HepG2 (cell line): ENCODE measurements around the gene KCNIP4. TPM values are rescaled to one million over a fixed set of nuclear protein-coding genes. Genes with fewer than 3 reads are reported as not detected.

Experiments
- EP300 ChIP-seq, 3 experiments: sonication (generic) in 1 of 3; formaldehyde crosslinking in 1 of 3; IDR thresholded peaks; 2 replicates each; pipeline versions ENCODE4 v1.5.1 to v1.6.1; 2011 to 2020; ENCODE audit warnings: low read depth in 2 of 3, low read length in 2 of 3, borderline replicate concordance in 1 of 3, improper control_type of control experiment in 1 of 3, mild to moderate bottlenecking in 1 of 3, missing genetic modification reagents in 1 of 3, moderate library complexity in 1 of 3
- HNF4G ChIP-seq, 2 experiments: sonication (generic) in 1 of 2; formaldehyde crosslinking in 1 of 2; IDR thresholded peaks; 2 replicates each; pipeline versions ENCODE4 v1.4.0 to v1.6.1; 2011 to 2020; ENCODE audit warnings: borderline replicate concordance in 2 of 2, low read depth in 2 of 2, mild to moderate bottlenecking in 2 of 2, low read length in 1 of 2, missing genetic modification reagents in 1 of 2, moderate library complexity in 1 of 2
- HNRNPH1 ChIP-seq: fragments of 200-400 bp; formaldehyde crosslinking; optimal IDR thresholded peaks from 2 replicates; pipeline ENCODE3; 2017; ENCODE audit warnings: mild to moderate bottlenecking, low read depth, low read length
- PHB2 ChIP-seq: fragments of 450-650 bp; IDR thresholded peaks from 2 replicates; pipeline ENCODE4 v1.6.1; 2018; ENCODE audit not compliant: partially characterized antibody
- SMAD9 ChIP-seq: sonication (generic); formaldehyde crosslinking; IDR thresholded peaks from 2 replicates; pipeline ENCODE4 v1.5.1; 2020; ENCODE audit warnings: mild to moderate bottlenecking, missing genetic modification reagents
- ZFP36L2 ChIP-seq: sonication (generic); formaldehyde crosslinking; IDR thresholded peaks from 2 replicates; pipeline ENCODE4 v1.4.0; 2020; ENCODE audit warnings: missing genetic modification reagents
- ZFP37 ChIP-seq: sonication (generic); formaldehyde crosslinking; IDR thresholded peaks from 2 replicates; pipeline ENCODE4 v1.4.0; 2020; ENCODE audit warnings: missing genetic modification reagents, borderline replicate concordance
- ZNF12 ChIP-seq: sonication (generic); formaldehyde crosslinking; IDR thresholded peaks from 2 replicates; pipeline ENCODE4 v1.5.0; 2020; ENCODE audit warnings: missing genetic modification reagents
- ZNF232 ChIP-seq: sonication (generic); formaldehyde crosslinking; IDR thresholded peaks from 2 replicates; pipeline ENCODE4 v1.4.0; 2020; ENCODE audit warnings: missing genetic modification reagents, borderline replicate concordance
- ZNF260 ChIP-seq: sonication (generic); formaldehyde crosslinking; IDR thresholded peaks from 2 replicates; pipeline ENCODE4 v1.4.0; 2020; ENCODE audit warnings: missing genetic modification reagents, low read depth, mild to moderate bottlenecking, borderline replicate concordance
- ZNF687 ChIP-seq: sonication (generic); formaldehyde crosslinking; IDR thresholded peaks from 2 replicates; pipeline ENCODE4 v1.5.1; 2020; ENCODE audit warnings: mild to moderate bottlenecking, missing genetic modification reagents, moderate library complexity
- ZSCAN22 ChIP-seq: sonication (generic); formaldehyde crosslinking; IDR thresholded peaks from 2 replicates; pipeline ENCODE4 v1.4.0; 2020; ENCODE audit warnings: mild to moderate bottlenecking, missing genetic modification reagents
- polyA plus RNA-seq, 8 experiments: library from polyadenylated mRNA; depleted of rRNA in 3 of 8; stranded (reverse) in 7 of 8; unstranded in 1 of 8; fragments of >200 nt; fragmentation: Illumina TruSeq in 4 of 8; extraction: Trizol in 4 of 8; gene quantifications; 2 replicates each; pipeline versions ENCODE4 v1.2.1 to v1.2.3, GENCODE V29; 2011 to 2016; ENCODE audit warnings: low read depth in 4 of 8, missing spikeins in 1 of 8, mixed read lengths in 1 of 8; ENCODE audit not compliant: insufficient read depth in 1 of 8
- total RNA-seq, 5 experiments: library from RNA; depleted of rRNA; stranded (reverse); fragments of >200 nt; fragmentation: Illumina TruSeq; extraction: Trizol; gene quantifications; 2 replicates each; pipeline ENCODE4 v1.2.3, GENCODE V29; 2016; ENCODE audit warnings: low read depth in 1 of 5

KCNIP4 gene
- total and polyA plus RNA-seq, 2 of the 13 experiments (the other 11 are each of a cell fraction or from before 2014, with no cell fraction given), result 0.09 TPM; not detected in 1

- TF ChIP-seq ZNF687 (CRISPR knock-in tag), result no peak
- TF ChIP-seq HNRNPH1, result no peak
- TF ChIP-seq EP300 (IDR thresholded peaks at IDR 0.05; ENCODE audit: low read depth in 2 of 2, low read length in 2 of 2), result no peak
- no peak for TF ChIP-seq EP300 (CRISPR knock-in tag; IDR thresholded peaks at IDR 0.05; ENCODE audit: borderline replicate concordance)
- TF ChIP-seq ZSCAN22 (CRISPR knock-in tag), result no peak
- no peak for TF ChIP-seq ZNF232 (CRISPR knock-in tag)
- no peak for TF ChIP-seq ZFP37
- TF ChIP-seq SMAD9 (CRISPR knock-in tag), result no peak
- no peak for TF ChIP-seq PHB2
- no peak for TF ChIP-seq HNF4G (IDR thresholded peaks at IDR 0.05; ENCODE audit: borderline replicate concordance, low read depth, low read length)
- no peak for TF ChIP-seq HNF4G (CRISPR knock-in tag; IDR thresholded peaks at IDR 0.05; ENCODE audit: borderline replicate concordance, low read depth)
- TF ChIP-seq ZNF12 (CRISPR knock-in tag), result no peak
- no peak for TF ChIP-seq ZNF260 (CRISPR knock-in tag)
- no peak for TF ChIP-seq ZFP36L2 (CRISPR knock-in tag)
Measured at GRCh38 chr4:21738821-21739220, 209.8 kb downstream of the KCNIP4 start (continued).
